ENCODE measurements around the gene FILIP1.

GRCh38 chr6:75331151-75331550, 162.4 kb downstream of the FILIP1 start:
- TF ChIP-seq CTCF (IDR thresholded peaks at IDR 0.05; ENCODE audit: insufficient read depth, low read length) (no peak), POLR2AphosphoS5 (IDR thresholded peaks at IDR 0.05; ENCODE audit: low read depth) (no peak)

All from HL-60 (cell line).